ENCODE measurements around the gene JAZF1. TPM values are rescaled to one million over a fixed set of nuclear protein-coding genes. Genes with fewer than 3 reads are reported as not detected.
A peak's percentile ranks its signal among the peaks of the same experiment; 100 is the strongest.
"Not testable (repeated sequence)": the region's sequence is repeated elsewhere in the genome, so short reads cannot be mapped to it uniquely, and the experiment has no call there.

JAZF1 gene
- total RNA-seq, 2 donors from 2014 or later, result 13.9 to 16.5 TPM

DNA sequence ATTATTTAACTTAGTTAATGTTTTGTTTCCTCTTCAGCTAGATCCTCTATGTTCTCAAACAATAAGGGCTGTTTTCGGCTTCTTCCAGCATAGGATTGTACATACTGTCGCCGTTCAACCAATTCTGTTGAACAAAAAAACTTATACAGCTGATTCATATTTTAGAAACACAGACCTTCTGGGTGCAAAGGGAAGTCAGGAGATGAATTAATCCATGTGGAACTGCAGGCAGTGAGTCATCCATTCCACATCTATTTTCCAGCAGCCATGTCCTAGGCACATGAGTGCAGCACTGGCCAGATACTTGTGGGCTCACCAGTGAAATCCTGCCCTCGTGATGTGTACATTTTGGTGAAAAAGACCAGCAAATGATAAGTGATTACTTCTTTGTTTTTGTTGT lies 163.2 kb downstream of the JAZF1 start:
- no peak overlapping the region for H3K27ac ChIP-seq
- no peak for DNase-seq (ENCODE audit: low spot score)
- ATAC-seq (ENCODE audit: insufficient number of reproducible peaks, low FRiP score, low read depth), result no peak
- no peaks in the 10 kb centered on the region for H3K9me3 ChIP-seq
- TF ChIP-seq, protein P1, sequence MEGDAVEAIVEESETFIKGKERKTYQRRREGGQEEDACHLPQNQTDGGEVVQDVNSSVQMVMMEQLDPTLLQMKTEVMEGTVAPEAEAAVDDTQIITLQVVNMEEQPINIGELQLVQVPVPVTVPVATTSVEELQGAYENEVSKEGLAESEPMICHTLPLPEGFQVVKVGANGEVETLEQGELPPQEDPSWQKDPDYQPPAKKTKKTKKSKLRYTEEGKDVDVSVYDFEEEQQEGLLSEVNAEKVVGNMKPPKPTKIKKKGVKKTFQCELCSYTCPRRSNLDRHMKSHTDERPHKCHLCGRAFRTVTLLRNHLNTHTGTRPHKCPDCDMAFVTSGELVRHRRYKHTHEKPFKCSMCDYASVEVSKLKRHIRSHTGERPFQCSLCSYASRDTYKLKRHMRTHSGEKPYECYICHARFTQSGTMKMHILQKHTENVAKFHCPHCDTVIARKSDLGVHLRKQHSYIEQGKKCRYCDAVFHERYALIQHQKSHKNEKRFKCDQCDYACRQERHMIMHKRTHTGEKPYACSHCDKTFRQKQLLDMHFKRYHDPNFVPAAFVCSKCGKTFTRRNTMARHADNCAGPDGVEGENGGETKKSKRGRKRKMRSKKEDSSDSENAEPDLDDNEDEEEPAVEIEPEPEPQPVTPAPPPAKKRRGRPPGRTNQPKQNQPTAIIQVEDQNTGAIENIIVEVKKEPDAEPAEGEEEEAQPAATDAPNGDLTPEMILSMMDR (IDR thresholded peaks at IDR 0.05), result no peak
- H3K36me3 ChIP-seq, result no peaks in the 10 kb centered on the region
- no peaks in the 10 kb centered on the region for H3K27me3 ChIP-seq (replicated peaks; ENCODE audit: insufficient read depth)
- H3K4me1 ChIP-seq (ENCODE audit: control insufficient read depth in 1 of 2, low read depth in 2 of 2), result peaks cover 11 to 46% of the 10 kb centered on the region in 2 donors
- H3K4me3 ChIP-seq, result no peak overlapping the region

DNA sequence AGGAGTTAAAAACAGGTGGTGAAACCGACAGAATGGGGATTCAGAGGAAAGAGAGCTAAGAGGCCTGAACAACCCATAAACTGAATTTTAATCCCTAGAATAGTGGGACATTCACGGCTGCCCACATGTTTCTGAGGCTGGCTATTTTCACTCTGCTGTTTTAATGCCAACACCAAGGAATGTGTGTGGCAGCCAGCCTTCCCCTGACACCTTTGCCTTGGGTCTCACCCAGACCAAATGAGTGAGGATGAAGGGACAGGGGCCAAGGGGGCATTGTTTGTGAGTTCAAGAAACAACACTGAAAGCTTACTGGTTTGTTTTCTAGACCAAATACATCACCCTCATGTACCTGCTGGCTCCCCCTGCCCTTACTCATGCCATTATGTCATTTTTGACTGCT lies 164.3 kb downstream of the JAZF1 start:
- Histone ChIP-seq H3K27me3 (replicated peaks; ENCODE audit: insufficient read depth) (no peaks in the 10 kb centered on the region), H3K27ac (no peak overlapping the region), H3K4me1 (ENCODE audit: control insufficient read depth in 1 of 2, low read depth in 2 of 2) (peaks cover 11 to 46% of the 10 kb centered on the region in 2 donors), H3K36me3 (no peaks in the 10 kb centered on the region), H3K4me3 (no peak overlapping the region), H3K9me3 (no peaks in the 10 kb centered on the region)
- TF ChIP-seq, protein P1 (IDR thresholded peaks at IDR 0.05), result no peak
- DNase-seq (ENCODE audit: low spot score) (no peak), ATAC-seq (ENCODE audit: insufficient number of reproducible peaks, low FRiP score, low read depth) (no peak)

DNA sequence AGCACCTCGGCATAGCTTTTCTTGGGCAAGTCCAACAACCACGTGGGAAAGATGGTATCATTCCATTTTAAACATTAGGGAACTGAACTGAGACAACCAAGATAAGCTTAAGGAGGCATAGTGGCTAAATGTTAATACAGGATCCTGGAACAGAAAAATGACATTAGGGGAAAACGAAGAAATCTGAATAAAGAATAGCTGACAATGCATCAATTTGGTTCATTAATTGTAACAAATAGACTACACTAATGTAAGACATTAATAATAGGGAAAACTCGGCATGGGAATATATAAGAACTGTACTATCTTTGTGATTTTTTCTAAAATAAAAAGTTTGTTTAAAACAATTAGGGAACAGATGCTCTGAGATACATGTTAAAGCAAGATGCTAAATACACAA lies 165.4 kb downstream of the JAZF1 start:
- Histone ChIP-seq H3K4me1 (ENCODE audit: control insufficient read depth in 1 of 2, low read depth in 2 of 2) (peaks cover 11 to 46% of the 10 kb centered on the region in 2 donors), H3K9me3 (no peaks in the 10 kb centered on the region), H3K27ac (no peak overlapping the region), H3K36me3 (no peaks in the 10 kb centered on the region), H3K27me3 (replicated peaks; ENCODE audit: insufficient read depth) (no peaks in the 10 kb centered on the region), H3K4me3 (no peak overlapping the region)
- ATAC-seq (ENCODE audit: insufficient number of reproducible peaks, low FRiP score, low read depth) (peak; percentile 46), DNase-seq (ENCODE audit: low spot score) (no peak)
- TF ChIP-seq, protein P1 (IDR thresholded peaks at IDR 0.05), result no peak

DNA sequence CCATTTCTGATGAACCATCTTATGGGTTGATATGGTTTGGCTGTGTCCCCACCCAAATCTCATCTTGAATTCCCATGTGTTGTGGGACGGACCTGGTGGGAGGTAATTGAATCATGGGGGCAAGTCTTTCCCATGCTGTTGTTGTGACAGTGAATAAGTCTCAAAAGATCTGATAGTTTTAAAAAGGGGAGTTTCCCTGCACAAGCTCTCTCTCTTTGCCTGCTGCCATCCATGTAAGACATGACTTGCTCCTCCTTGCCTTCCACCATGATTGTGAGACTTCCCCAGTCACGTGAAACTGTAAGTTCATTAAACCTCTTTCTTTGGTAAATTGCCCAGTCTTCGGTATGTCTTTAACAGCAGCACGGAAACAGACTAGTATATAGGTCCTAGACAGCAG lies 166.3 kb downstream of the JAZF1 start:
- H3K4me1 ChIP-seq (ENCODE audit: control insufficient read depth in 1 of 2, low read depth in 2 of 2), result peaks cover 9 to 43% of the 10 kb centered on the region in 2 donors
- H3K9me3 ChIP-seq; DNase-seq (ENCODE audit: low spot score); H3K27me3 ChIP-seq (replicated peaks; ENCODE audit: insufficient read depth); H3K27ac ChIP-seq; ATAC-seq (ENCODE audit: insufficient number of reproducible peaks, low FRiP score, low read depth); H3K36me3 ChIP-seq; H3K4me3 ChIP-seq: not testable (repeated sequence)

DNA sequence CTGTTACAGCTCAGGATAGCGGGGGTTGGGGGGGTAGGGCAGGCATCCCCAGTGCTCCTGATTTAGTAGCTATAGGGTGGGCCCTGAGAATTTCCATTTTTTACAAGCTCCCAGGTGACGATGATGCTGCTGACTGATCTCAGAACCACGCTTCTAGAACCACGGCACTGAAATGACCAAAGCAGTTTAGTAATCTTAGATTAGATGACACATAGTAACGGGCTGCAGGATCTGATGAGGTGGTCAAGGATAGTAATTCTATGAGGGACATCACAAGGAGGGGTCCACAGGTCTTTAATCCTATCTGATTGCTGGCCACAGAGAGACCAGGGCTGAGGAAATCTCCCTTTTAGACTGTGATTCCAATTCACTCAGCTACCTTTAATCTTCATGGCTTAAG lies 167.2 kb downstream of the JAZF1 start:
- TF ChIP-seq, protein P1 (IDR thresholded peaks at IDR 0.05), result no peak
- DNase-seq (ENCODE audit: low spot score), result no peak
- no peak overlapping the region for H3K27ac ChIP-seq
- H3K4me3 ChIP-seq, result no peak overlapping the region
- H3K9me3 ChIP-seq, result no peaks in the 10 kb centered on the region
- peaks cover 9 to 34% of the 10 kb centered on the region in 2 donors for H3K4me1 ChIP-seq (ENCODE audit: control insufficient read depth in 1 of 2, low read depth in 2 of 2)
- H3K27me3 ChIP-seq (replicated peaks; ENCODE audit: insufficient read depth), result no peaks in the 10 kb centered on the region
- H3K36me3 ChIP-seq, result no peaks in the 10 kb centered on the region
- ATAC-seq (ENCODE audit: insufficient number of reproducible peaks, low FRiP score, low read depth), result no peak

DNA sequence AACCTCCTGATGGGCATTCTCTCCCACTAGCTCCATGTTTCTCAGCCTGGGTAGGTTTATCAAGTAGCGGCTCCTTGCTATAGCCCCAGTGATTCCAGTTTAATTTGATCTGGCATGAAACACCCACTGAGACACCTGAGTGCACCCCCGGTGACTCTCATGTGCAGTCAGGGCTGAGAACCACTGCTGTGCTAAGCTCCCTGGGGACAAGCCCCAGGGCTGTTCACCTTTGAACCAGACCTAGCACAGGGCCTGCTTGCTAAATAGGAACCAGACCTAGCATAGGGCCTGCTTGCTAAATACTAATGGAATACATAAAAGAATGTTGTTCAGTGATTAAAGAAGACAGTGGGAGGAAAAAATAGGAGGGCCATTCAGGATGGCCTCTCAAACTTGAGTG lies 167.6 kb downstream of the JAZF1 start:
- H3K9me3 ChIP-seq, result no peaks in the 10 kb centered on the region
- no peak overlapping the region for H3K4me3 ChIP-seq
- TF ChIP-seq, protein P1 (IDR thresholded peaks at IDR 0.05), result no peak
- DNase-seq (ENCODE audit: low spot score), result no peak
- H3K36me3 ChIP-seq, result no peaks in the 10 kb centered on the region
- peaks cover 9 to 33% of the 10 kb centered on the region in 2 donors for H3K4me1 ChIP-seq (ENCODE audit: control insufficient read depth in 1 of 2, low read depth in 2 of 2)
- no peak for ATAC-seq (ENCODE audit: insufficient number of reproducible peaks, low FRiP score, low read depth)
- no peaks in the 10 kb centered on the region for H3K27me3 ChIP-seq (replicated peaks; ENCODE audit: insufficient read depth)
- H3K27ac ChIP-seq, result no peak overlapping the region
